ENCODE measurements around the gene RHBG.

DNA sequence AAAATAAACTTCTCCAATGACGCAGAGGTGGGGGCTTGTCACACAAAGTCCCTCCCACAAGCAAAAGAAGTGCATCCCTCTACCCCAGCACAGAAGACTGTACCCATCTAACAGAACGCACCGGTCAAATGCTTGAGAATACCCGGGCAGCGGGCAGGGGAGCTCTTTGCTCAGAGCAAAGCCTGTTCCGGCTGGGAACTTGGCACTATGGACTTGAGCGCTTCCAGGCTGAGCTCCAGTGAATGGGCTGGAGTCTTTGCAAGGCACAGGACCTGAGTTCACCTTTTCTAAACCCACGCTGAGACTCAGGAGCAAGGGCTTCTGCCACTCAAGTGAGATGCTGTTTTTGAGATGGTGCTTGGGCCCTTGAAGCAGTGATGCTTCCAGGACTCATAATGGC, 20.3 kb downstream of the RHBG start:
- TF ChIP-seq CTCF (conservative IDR thresholded peaks at IDR 0.05) (no peak), EZH2 (IDR thresholded peaks at IDR 0.05; ENCODE audit: low read depth) (no peak)
